K562 (cell line): ENCODE data around the gene CBFA2T2. TPM values are rescaled to one million over a fixed set of nuclear protein-coding genes. Genes with fewer than 3 reads are reported as not detected.

Source experiments
- ATF7 ChIP-seq: fragments of 450-650 bp; IDR thresholded peaks from 2 replicates; pipeline ENCODE4 v1.7.1; 2014; ENCODE audit warnings: mild to moderate bottlenecking, moderate library complexity
- CAMTA2 ChIP-seq: fragments of 250-450 bp; sonication (Bioruptor Pico); conservative IDR thresholded peaks from 2 replicates; pipeline ENCODE4 v1.5.1; 2022
- CBX8 ChIP-seq: fragments of 200-600 bp; sonication (generic); IDR thresholded peaks from 2 replicates; pipeline ENCODE4 v1.6.1; 2012; ENCODE audit warnings: borderline replicate concordance, mixed run types, low read depth, mild to moderate bottlenecking, moderate library complexity, mixed read lengths, low read length, control low read depth, inconsistent platforms; ENCODE audit not compliant: poor library complexity, severe bottlenecking; ENCODE audit errors: extremely low read depth
- CREM ChIP-seq: IDR thresholded peaks from 2 replicates; pipeline ENCODE4 v1.6.1; 2014; ENCODE audit warnings: antibody characterized with exemption, low read depth
- CSDE1 ChIP-seq, 2 experiments: fragments of 450-650 bp; IDR thresholded peaks; 2 replicates each; pipeline ENCODE4 v1.6.1; 2016; ENCODE audit warnings: mild to moderate bottlenecking in 1 of 2
- DEAF1 ChIP-seq: fragments of 450-650 bp; formaldehyde crosslinking; IDR thresholded peaks from 2 replicates; pipeline ENCODE4 v1.4.0; 2020; ENCODE audit warnings: mild to moderate bottlenecking, moderate library complexity
- HMG20A ChIP-seq: fragments of 450-650 bp; formaldehyde crosslinking; conservative IDR thresholded peaks from 2 replicates; pipeline ENCODE4 v1.4.0; 2020; ENCODE audit warnings: mild to moderate bottlenecking, mixed read lengths
- IRF9 ChIP-seq: fragments of 450-650 bp; IDR thresholded peaks from 2 replicates; pipeline ENCODE4 v1.6.1; 2016; ENCODE audit warnings: missing biosample characterization, missing genetic modification characterization
- MYC ChIP-seq, 2 experiments: fragments of 250-450 bp in 1 of 2; sonication (Bioruptor Pico) in 1 of 2; IDR thresholded peaks; 2 replicates each; pipeline versions ENCODE4 v1.5.1 to v1.6.1; 2012 to 2021; ENCODE audit warnings: low read depth in 2 of 2, borderline replicate concordance in 1 of 2, improper control_type of control experiment in 1 of 2, low read length in 1 of 2, mild to moderate bottlenecking in 1 of 2, moderate library complexity in 1 of 2
- POLR2AphosphoS2 ChIP-seq: IDR thresholded peaks from 2 replicates; pipeline ENCODE4 v1.6.1; 2012; ENCODE audit warnings: low read length, improper control_type of control experiment
- PRDM10 ChIP-seq: fragments of 450-650 bp; IDR thresholded peaks from 2 replicates; pipeline ENCODE4 v1.6.1; 2018; ENCODE audit not compliant: partially characterized antibody
- TAF1 ChIP-seq: IDR thresholded peaks from 2 replicates; pipeline ENCODE4 v1.6.1; 2011; ENCODE audit warnings: mild to moderate bottlenecking, low read length, moderate library complexity; ENCODE audit not compliant: insufficient read depth, control insufficient read depth, severe bottlenecking; ENCODE audit errors: extremely low read depth
- TGIF2 ChIP-seq: sonication (generic); formaldehyde crosslinking; IDR thresholded peaks from 2 replicates; pipeline ENCODE4 v1.8.1; 2022; ENCODE audit warnings: mild to moderate bottlenecking, missing genetic modification reagents, moderate library complexity
- TRIM24 ChIP-seq, 2 experiments: fragments of 450-650 bp; IDR thresholded peaks; 2 replicates each; pipeline ENCODE4 v1.6.1; 2016
- ZNF174 ChIP-seq: fragments of 250-450 bp; sonication (Bioruptor Pico); IDR thresholded peaks from 2 replicates; pipeline ENCODE4 v1.4.0; 2020; ENCODE audit warnings: mild to moderate bottlenecking
- ZNF263 ChIP-seq: sonication (generic); formaldehyde crosslinking; IDR thresholded peaks from 2 replicates; pipeline ENCODE4 v1.8.0; 2022; ENCODE audit warnings: mild to moderate bottlenecking, missing genetic modification reagents, borderline replicate concordance
- polyA plus RNA-seq, 8 experiments: library from polyadenylated mRNA; depleted of rRNA in 4 of 8; stranded (reverse) in 5 of 8; unstranded in 3 of 8; fragments of >200 nt; fragmentation: Nextera tagmentation in 2 of 8; fragmentation: Illumina TruSeq in 1 of 8; extraction: Ambion mirVana in 2 of 8; extraction: Trizol in 1 of 8; gene quantifications; 2 replicates each; pipeline versions ENCODE4 v1.2.1 to v1.2.3, GENCODE V29; 2011 to 2014; ENCODE audit warnings: inconsistent platforms in 1 of 8, missing spikeins in 1 of 8
- total RNA-seq, 7 experiments: library from RNA; depleted of rRNA in 6 of 7; stranded (reverse); fragments of >200 nt in 6 of 7; fragmentation: Illumina TruSeq in 2 of 7; extraction: Trizol in 2 of 7; gene quantifications; 2 replicates each; pipeline versions ENCODE4 v1.2.1 to v1.2.3, GENCODE V29; 2011 to 2021; ENCODE audit warnings: low replicate concordance in 1 of 7
- TF ChIP-seq, protein P1 (sequence below): IDR thresholded peaks from 2 replicates; pipeline ENCODE4 v1.6.1; 2011; ENCODE audit warnings: borderline replicate concordance, low read depth, mild to moderate bottlenecking, moderate library complexity, low read length; ENCODE audit not compliant: insufficient read depth, poor library complexity, severe bottlenecking
- TF ChIP-seq, protein P2 (sequence below): fragments of 450-650 bp; formaldehyde crosslinking; conservative IDR thresholded peaks from 2 replicates; pipeline ENCODE4 v1.4.0; 2022; ENCODE audit warnings: mild to moderate bottlenecking, missing genetic modification characterization

The CBFA2T2 gene
- total and polyA plus RNA-seq, 9 of the 15 experiments (the other 6 are each of a cell fraction or from before 2014, with no cell fraction given), result 0.27 to 9.6 (median 5.8) TPM

GRCh38 chr20:33688938-33689424 is 199.1 kb downstream of the CBFA2T2 start (continued):
- no peak for TF ChIP-seq HMG20A (CRISPR knock-in tag)
- no peak for TF ChIP-seq ZNF174 (CRISPR knock-in tag)
- TF ChIP-seq POLR2AphosphoS2, result no peak
- TF ChIP-seq TRIM24 (IDR thresholded peaks at IDR 0.05), result 0 out of 4 replicates have a peak, but pooled peaks of 1 of the 2 experiments have one; percentile 38
- TF ChIP-seq, protein P1, sequence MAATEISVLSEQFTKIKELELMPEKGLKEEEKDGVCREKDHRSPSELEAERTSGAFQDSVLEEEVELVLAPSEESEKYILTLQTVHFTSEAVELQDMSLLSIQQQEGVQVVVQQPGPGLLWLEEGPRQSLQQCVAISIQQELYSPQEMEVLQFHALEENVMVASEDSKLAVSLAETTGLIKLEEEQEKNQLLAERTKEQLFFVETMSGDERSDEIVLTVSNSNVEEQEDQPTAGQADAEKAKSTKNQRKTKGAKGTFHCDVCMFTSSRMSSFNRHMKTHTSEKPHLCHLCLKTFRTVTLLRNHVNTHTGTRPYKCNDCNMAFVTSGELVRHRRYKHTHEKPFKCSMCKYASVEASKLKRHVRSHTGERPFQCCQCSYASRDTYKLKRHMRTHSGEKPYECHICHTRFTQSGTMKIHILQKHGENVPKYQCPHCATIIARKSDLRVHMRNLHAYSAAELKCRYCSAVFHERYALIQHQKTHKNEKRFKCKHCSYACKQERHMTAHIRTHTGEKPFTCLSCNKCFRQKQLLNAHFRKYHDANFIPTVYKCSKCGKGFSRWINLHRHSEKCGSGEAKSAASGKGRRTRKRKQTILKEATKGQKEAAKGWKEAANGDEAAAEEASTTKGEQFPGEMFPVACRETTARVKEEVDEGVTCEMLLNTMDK, result no peak
- no peak for TF ChIP-seq DEAF1 (CRISPR knock-in tag)
- no peak for TF ChIP-seq CBX8
- no peak for TF ChIP-seq TGIF2
- peak; percentile 21 for TF ChIP-seq TAF1
- TF ChIP-seq PRDM10, result peak; percentile 11
- TF ChIP-seq ATF7, result peak; percentile 52; the same call in 1 of the 2 replicates
- TF ChIP-seq CAMTA2 (CRISPR knock-in tag), result no peak
- TF ChIP-seq ZNF263, result no peak
- no peak for TF ChIP-seq MYC (IDR thresholded peaks at IDR 0.05; ENCODE audit: low read depth, low read length)
- no peak for TF ChIP-seq MYC (CRISPR knock-in tag; IDR thresholded peaks at IDR 0.05; ENCODE audit: borderline replicate concordance, low read depth)
- TF ChIP-seq, protein P2, sequence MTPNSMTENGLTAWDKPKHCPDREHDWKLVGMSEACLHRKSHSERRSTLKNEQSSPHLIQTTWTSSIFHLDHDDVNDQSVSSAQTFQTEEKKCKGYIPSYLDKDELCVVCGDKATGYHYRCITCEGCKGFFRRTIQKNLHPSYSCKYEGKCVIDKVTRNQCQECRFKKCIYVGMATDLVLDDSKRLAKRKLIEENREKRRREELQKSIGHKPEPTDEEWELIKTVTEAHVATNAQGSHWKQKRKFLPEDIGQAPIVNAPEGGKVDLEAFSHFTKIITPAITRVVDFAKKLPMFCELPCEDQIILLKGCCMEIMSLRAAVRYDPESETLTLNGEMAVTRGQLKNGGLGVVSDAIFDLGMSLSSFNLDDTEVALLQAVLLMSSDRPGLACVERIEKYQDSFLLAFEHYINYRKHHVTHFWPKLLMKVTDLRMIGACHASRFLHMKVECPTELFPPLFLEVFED, result no peak
- TF ChIP-seq IRF9 (tag), result no peak
- TF ChIP-seq CSDE1 (IDR thresholded peaks at IDR 0.05), result no peak
- peak; percentile 66 for TF ChIP-seq CREM
